NCI-H82 treated with DMSO at 0.1 percent for 48 hours (cell line): Measurements from ENCODE around the gene ZNF132.

Source experiments
- DNase-seq: peaks from one replicate; lab custom pipeline; 2025; ENCODE audit not compliant: unreplicated experiment; lab: John Stamatoyannopoulos, UW

ZNF132 gene

DNA sequence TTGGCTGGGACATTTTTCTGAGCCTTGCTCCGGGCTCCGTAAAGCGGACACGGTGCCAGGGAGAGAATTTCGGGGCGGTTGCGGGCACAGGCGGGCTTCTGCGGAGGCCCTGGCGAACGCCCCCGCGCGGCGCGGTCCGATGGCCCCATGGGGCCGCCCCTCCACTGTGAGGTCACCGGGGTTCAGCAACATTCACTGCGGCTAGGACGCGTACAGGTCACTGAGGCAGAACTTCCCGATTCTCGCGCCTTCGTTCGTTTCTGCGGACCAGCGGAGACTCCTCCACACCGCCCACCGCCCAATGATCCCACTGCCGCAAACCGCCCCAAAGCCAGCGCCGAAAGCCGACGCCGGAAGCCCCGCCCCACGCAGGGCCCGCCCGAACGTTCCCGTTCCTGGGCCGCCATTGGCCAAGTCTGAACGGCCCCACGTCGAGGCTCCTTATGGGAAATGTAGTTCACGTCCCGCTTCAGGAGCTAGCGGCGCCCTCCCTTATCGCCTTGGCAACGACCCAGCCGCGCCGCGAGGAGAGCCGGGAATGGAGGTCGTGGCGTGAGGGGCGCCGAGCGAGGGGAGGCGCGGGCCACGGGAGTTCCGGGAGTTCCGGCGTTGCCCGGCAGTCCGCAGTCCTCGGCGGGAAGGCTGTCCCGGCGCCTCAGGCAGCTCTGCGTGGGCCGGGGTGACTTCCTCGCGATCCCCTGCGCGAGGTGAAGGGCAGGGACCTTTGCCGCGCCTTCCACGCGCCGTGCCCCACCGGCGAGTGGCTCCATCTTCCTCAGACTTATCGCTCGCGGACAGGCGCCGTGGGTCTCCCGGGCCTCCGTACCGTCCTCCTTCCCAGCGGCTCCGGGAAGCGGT is 31.6 kb downstream of the ZNF132 start, which contains the start of gene ZNF584:
Gene ZNF584, plus strand, starts transcription at position 498 of the 858 bp plus-strand sequence. CDS start 499 bp downstream, outside the sequence.
- peak; percentile 92 for DNase-seq

DNA sequence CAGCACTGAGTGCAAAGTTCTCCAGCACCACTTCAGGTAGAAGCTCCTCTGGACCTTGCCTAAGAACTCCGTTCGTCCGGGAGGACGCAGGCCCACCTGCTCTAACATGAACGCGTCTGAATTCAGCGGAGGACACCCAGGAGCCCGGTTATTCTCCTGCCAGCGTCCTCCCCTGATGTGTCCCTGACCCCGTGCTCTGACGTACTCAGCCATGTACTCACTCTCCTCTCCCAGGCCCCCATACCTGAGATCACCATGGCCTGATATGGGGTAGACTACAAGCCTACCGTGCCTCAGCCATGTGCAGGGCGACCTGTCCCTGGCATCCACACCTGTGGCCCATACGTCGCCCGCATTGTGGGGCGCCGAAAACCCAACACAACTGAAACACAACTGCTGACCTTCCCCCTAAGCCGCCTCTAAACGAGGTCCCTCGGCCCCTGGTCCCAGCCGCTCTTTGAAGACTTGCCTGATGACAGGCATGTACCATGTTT is 32.2 kb downstream of the ZNF132 start:
- DNase-seq: no peak

DNA sequence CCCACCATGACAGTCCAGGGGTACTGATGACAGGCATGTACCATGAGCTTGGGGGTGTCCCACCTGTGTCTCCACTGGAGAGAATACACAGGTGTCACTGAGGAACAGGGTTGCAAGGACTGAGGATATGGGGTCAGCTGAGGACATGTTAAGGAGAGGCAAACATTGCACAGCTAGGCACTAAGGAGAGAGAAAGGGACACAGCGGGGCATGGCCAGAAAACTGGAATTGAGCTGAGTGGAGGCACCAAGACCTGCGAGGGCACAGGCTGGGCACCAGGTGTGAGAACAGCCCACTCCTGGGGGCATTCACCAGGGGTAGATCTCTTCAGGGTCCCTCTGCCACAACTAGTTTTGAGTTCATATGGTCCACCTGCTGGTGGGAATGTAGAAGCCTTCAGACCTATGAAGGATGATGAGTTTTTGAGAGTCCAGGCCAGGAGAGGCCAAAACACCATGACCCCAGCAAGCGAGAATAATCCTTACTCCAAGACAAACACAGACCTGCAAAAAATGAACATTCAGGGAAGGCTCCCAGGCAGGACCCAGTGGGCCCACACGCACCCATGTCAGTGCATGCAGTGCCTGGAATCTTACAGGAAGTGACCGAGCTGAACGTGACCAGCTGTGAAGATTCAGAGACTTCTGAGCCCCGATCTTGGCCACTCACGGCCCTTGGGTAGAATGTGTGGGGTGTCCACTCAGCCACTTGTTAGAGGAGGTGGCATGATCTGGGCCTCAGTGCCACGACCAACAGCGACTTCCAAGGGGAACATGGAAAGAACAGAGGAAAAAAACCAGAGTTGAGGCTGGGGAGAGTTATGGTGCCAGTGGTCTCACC is 32.9 kb downstream of the ZNF132 start:
- DNase-seq: no peak

- DNase-seq: peak; percentile 18
Observed at GRCh38 chr19:58403920-58404478, 36.0 kb downstream of the ZNF132 start.

DNA sequence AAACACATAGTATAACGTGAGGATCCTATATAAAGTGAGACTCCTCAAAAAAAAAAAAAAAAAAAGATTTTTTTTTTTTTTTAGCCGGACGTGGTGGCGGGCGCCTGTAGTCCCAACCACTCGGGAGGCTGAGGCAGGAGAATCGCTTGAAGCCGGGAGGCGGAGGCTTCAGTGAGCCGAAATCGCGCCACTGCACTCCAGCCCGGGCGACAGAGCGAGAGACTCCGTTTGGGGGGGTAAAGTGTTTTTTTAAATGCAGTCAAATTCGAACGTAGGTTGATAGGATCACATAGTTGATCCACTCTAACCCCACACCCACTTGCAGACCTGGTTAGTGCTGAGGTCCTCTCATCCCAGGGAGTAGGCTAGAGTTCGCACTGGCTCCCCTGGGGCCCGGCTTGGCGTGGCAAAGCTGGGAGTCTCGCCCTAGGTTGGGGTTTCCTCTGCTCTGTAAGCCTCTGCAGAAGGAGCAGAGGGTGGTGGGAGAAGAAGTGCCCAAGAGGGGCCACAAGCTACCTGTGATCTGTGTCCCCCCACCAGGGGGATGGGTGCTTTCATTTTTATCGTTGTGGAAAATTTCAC is 38.0 kb downstream of the ZNF132 start:
- DNase-seq: no peak

GRCh38 chr19:58400916-58401839 is 38.8 kb downstream of the ZNF132 start:
- DNase-seq: peak; percentile 96

DNA sequence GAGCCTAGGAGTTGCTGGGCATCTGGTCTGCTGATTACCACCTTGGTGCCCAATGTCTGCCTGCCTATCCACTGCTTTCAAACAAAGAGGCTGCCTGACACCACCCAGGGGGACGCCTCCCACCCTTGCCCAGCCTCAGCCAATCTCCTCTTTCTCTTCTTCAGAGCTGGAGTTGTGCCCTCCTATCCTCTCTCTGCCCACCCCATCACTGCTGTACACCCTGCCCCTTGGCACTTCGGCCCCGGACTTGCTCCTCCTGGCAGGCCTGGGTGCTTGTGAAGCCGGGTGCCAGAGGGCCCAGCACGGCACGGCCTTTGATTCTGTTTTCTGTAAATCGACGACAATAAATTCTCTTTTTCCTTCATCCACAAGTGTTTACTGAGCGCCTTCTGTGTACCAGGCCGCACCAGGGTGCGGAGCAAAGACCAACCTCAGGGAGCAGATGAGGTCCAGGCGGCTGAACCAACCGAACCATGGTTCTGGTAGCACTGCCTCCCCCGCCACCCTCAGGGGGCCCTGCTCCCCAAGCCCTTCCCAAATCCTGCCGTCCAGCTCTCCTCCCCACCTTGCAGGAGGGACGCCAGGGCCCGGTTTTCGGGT is 39.5 kb downstream of the ZNF132 start:
- no peak for DNase-seq

DNA sequence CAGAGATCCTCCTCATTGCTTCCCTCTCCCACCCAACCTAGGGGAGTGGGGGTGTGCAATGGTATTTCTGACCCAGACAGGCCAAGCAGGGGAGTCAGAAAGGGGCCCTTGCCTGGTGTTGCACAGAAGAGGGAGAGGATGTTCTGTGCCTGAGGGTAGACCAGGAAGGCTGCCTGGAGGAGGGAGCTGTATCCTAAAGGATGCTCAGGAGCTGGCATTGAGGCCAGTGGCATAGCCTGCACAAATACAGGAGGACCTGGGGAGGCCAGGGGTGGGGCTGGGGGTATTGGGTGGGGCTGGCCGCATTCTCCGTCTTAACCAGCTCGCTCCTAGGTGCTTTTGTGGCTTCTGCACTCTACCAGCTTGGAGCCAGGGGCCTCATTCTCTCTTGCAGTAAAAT is 40.0 kb downstream of the ZNF132 start:
- DNase-seq: no peak

- DNase-seq: no peak
Observed at GRCh38 chr19:58398545-58398944, 41.4 kb downstream of the ZNF132 start.

DNA sequence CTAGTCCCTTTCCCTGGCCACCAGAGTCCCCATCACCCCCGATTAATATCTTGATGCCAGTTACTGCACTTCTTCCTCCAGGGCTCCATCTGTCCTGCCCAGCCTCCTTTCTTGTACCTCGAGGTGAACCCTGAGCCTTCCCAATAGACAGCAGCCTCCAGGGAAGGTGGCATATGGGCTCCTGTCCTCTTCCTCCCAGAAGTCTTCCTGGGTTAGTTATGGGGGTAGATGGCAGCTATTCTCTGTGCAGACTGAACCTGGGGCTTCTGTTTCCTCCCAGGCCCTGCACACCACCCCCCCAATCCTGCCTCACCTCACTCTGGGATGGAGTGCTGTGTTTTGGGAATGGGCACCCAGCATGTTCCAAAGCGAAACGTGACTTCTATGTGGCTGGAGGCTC is 41.9 kb downstream of the ZNF132 start:
- DNase-seq: no peak

DNA sequence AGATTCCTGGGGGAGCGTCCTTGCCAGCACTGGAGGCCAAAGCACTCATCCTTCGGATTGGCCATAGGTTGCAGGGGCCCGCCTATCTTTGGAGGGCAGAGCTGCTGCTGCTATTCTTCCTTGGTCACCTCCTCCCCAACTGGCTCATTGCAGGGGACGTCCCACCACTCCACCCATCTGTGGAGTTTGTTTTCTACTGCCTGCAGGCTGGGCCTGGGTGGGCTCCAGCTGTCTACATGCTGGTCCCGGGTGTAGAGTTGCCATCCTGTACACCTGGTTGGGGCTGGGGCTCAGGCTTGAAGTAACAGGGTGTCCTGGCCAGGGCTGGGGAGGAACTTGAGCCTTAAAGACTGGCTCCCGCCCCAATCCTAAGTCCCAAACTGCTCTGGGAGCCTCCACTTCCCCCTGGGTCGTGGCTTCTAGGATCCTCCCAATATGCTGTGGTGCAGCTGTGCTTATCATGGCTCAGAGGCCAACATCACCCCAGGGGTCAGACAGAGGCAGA is 42.4 kb downstream of the ZNF132 start:
- DNase-seq: no peak

DNA sequence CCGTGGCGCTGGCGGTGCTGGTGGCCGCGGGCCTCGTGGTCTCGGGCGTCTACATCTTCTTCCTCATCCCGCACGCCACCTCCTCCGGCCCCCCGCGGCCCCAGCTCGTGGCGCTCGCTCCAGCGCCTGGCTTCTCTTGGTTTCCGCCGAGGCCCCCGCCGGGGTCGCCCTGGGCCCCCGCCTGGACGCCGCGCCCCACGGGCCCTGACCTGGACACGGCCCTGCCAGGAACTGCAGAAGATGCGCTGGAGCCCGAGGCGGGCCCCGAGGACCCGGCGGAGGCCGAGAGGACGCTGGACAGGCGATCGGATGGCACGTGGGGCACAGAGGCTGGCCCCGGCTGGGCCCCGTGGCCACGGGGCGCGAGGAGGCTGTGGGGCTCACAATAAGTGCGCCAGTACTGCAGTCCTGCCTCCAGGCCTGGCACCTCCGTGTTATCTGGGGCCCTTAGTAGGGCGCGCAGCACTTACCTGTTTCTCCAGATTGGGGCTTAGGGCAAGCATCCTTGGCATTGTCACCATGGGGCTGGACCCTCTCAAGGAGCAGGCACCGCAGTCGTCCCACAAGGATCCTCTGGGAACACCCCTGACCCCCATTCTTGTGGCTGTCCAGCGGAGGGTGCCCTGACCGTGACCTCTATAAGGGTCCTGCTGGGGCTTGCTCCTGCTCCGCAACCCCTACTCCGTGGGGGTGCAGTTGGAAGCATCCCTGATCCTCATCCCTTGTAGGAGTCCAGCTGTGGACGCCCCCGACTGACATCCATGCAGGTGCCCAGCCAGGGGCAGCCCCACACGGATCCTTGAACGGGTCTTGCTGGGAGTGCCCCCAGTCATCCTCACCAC is 43.0 kb downstream of the ZNF132 start:
- no peak for DNase-seq

DNA sequence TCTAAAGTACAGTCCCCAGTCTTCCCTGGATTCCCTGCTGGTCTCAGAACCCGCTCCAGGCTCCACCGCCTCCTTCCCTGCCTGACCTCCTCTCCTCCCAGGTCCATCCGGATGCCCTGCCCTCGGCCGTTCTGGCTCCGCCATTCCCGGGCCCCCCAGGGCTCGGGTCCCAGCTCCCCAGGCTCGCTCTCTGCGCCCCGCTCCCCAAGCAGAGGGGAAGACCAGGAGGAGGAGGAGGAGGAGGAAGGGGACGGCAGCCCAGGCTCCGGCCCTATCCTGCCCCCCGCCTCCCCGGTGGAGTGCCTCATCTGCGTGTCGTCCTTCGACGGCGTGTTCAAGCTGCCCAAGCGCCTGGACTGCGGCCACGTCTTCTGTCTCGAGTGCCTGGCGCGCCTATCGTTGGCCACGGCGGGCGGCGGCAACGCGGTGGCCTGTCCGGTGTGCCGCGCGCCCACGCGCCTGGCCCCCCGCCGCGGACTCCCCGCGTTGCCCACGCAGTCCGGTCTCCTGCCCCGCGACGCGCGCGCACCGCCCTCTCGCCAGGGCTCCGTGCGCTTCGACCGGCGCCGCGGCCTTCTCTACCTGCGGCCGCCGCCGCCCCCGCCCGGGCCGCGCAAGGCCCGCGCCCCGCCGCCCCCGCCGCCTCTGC is 43.9 kb downstream of the ZNF132 start:
- DNase-seq: no peak

DNA sequence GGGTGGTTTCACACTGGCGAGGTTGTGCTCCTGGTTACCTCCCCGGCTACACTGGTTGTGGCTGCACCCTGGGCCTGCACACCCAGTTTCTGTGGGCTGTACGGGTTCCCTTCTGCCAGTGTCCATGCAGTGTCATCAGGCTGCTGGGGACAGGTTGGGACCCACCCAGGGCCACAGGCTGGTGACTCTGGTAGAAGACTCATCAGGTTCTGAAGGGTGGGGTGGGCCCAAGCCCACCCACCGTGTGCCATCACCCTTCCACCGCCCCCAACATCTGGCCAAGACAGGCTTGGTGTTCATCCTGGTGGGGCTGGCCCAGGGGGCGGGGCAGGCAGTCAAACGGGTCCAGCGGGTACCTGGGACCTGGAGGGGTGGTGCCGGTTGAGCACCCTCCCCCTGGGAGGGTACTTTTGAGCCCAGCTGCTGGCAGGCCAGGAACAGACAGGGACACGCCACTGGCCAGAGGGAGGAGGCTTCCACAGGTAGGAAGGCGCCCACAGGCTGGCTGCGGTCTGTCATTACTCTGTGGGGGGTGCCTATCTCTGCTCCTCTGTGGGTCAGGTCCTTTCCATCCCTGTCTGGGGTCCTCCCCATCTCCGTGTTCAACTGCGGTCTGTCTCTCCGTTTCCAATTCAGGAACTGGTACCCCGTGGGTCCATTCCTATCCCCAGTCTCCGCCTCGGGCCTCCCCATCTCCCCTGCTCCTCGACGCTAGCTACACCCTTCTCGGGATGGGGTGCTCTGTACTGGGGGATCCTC is 44.6 kb downstream of the ZNF132 start, which contains the start of gene RNF225:
Gene RNF225, plus strand, starts transcription at position 437 of the 759 bp plus-strand sequence. CDS start 434 bp downstream, outside the sequence.
- no peak for DNase-seq

DNA sequence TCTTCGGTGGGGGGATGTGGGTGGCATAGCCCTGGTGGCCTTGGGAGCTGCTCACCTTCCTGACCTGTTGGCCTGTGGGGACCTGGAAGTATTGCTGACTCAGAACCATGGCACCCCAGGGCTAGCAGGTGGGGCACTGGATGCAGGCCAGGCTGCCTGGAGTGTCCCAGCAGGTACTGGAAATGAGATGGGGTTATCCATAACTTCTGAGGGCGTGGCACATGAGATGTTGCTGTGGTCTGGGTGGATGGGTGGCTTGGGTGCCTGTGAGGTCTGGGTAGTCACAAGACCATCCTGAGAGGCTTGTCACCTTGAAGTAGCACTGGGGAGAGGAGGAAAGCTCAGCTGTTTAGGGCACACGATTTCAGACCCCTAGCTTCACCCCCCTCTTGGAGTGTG is 45.1 kb downstream of the ZNF132 start:
- DNase-seq: no peak

DNA sequence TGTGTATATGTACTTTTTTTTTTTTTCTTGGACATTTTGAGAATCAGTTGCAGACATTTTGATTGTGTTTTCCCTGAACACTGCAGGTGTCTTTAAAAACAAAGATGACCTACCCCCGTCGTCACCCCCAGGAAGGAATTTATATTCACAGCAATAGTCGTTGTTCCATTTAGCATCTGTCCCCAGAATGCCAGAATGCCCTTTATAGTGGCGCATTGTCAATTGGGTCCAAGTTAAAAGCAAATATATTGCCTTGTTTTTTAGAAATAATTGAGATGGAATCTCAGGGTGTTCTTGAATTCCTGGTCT is 46.3 kb downstream of the ZNF132 start:
- no peak for DNase-seq

- DNase-seq: no peak
Observed at GRCh38 chr19:58392945-58393724, 46.8 kb downstream of the ZNF132 start.
